Measurements from ENCODE around the gene FNTB. TPM values are rescaled to one million over a fixed set of nuclear protein-coding genes. Genes with fewer than 3 reads are reported as not detected.

FNTB gene
- total RNA-seq, 1 donor from 2014 or later: 28.6 TPM

- Mint-ChIP-seq H3K4me3 (no peak overlapping the region), H3K4me1 (peaks cover 26% of the 10 kb centered on the region), H3K9me3 (no peaks in the 10 kb centered on the region), H3K27me3 (ENCODE audit: low read depth) (no peaks in the 10 kb centered on the region), H3K36me3 (ENCODE audit: low read depth) (peaks cover 3% of the 10 kb centered on the region), H3K27ac (ENCODE audit: unreplicated experiment) (no peak overlapping the region)
- no peak for DNase-seq (ENCODE audit: low read depth, low spot score)
- TF ChIP-seq, protein P1, sequence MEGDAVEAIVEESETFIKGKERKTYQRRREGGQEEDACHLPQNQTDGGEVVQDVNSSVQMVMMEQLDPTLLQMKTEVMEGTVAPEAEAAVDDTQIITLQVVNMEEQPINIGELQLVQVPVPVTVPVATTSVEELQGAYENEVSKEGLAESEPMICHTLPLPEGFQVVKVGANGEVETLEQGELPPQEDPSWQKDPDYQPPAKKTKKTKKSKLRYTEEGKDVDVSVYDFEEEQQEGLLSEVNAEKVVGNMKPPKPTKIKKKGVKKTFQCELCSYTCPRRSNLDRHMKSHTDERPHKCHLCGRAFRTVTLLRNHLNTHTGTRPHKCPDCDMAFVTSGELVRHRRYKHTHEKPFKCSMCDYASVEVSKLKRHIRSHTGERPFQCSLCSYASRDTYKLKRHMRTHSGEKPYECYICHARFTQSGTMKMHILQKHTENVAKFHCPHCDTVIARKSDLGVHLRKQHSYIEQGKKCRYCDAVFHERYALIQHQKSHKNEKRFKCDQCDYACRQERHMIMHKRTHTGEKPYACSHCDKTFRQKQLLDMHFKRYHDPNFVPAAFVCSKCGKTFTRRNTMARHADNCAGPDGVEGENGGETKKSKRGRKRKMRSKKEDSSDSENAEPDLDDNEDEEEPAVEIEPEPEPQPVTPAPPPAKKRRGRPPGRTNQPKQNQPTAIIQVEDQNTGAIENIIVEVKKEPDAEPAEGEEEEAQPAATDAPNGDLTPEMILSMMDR (conservative IDR thresholded peaks at IDR 0.05): no peak
These were observed 6.7 kb downstream of the FNTB start for GRCh38 chr14:64993266-64993930.

DNA sequence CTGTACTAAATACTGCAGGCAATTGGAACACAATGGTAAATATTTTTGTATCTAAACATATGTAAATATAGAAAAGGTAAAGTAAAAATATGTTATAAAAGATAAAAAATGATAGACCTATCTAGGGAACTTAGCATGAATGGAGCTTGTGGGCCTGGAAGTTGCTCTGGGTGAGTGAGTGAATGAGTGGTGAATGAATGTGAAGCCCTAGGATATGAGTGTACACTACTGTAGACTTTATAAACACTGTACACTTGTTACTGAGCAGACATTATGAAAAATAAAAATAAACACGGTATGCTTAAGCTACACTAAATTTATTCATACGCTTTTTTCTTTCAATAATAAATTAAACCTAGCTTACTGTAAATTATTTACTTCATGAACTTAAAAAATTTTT lies 7.8 kb downstream of the FNTB start:
- H3K27ac Mint-ChIP-seq (ENCODE audit: unreplicated experiment): no peak overlapping the region
- peaks cover 21% of the 10 kb centered on the region for H3K4me1 Mint-ChIP-seq
- DNase-seq (ENCODE audit: low read depth, low spot score): no peak
- TF ChIP-seq, protein P1 (conservative IDR thresholded peaks at IDR 0.05): no peak
- no peaks in the 10 kb centered on the region for H3K9me3 Mint-ChIP-seq
- no peak overlapping the region for H3K4me3 Mint-ChIP-seq
- H3K36me3 Mint-ChIP-seq (ENCODE audit: low read depth): peaks cover 3% of the 10 kb centered on the region
- no peaks in the 10 kb centered on the region for H3K27me3 Mint-ChIP-seq (ENCODE audit: low read depth)

- H3K4me3 Mint-ChIP-seq: no peak overlapping the region
- H3K27ac Mint-ChIP-seq (ENCODE audit: unreplicated experiment): no peak overlapping the region
These were observed 8.6 kb downstream of the FNTB start for GRCh38 chr14:64995291-64995690.

DNA sequence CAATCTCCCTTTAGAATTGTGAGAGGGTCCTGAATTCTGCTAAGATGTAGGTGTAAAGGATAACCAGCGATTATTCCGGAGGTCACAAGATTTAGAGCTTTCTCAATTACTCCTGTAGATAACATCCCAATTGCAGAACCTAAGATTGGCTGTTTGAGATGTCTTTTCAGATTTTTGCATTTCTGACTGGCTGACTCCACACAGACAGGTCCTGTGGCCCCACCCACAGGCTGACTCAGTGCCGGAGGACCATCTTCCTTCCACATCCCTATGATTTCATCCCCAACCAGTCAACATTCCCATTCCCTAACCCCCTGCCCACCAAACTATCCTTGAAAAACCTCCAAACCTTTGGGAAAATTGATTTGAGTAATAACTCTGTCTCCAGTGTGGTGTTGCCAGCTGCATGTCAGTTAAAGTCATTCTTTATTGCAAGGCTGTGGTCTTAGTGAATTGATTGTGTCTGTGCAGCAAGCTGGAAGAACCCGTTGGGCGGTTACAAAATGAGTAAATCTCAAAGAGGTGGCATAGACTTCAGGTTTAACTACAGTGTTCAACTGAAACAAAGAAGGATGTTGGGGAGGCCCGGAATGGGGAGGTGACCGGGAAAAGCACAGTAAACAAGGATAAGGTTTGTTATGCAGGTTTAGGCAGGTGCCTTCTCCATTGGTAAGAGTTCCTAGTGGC lies 10.6 kb downstream of the FNTB start:
- peaks cover 8% of the 10 kb centered on the region for H3K4me1 Mint-ChIP-seq
- peaks cover 3% of the 10 kb centered on the region for H3K36me3 Mint-ChIP-seq (ENCODE audit: low read depth)
- TF ChIP-seq, protein P1 (conservative IDR thresholded peaks at IDR 0.05): no peak
- H3K9me3 Mint-ChIP-seq: no peaks in the 10 kb centered on the region
- H3K27ac Mint-ChIP-seq (ENCODE audit: unreplicated experiment): no peak overlapping the region
- DNase-seq (ENCODE audit: low read depth, low spot score): no peak
- H3K4me3 Mint-ChIP-seq: no peak overlapping the region
- no peaks in the 10 kb centered on the region for H3K27me3 Mint-ChIP-seq (ENCODE audit: low read depth)

More at GRCh38 chr14:64995291-64995690, 8.6 kb downstream of the FNTB start:
- no peak for DNase-seq (ENCODE audit: low read depth, low spot score)
- TF ChIP-seq, protein P1 (conservative IDR thresholded peaks at IDR 0.05): no peak
- Mint-ChIP-seq H3K9me3 (no peaks in the 10 kb centered on the region), H3K27me3 (ENCODE audit: low read depth) (no peaks in the 10 kb centered on the region), H3K4me1 (peaks cover 13% of the 10 kb centered on the region), H3K36me3 (ENCODE audit: low read depth) (peaks cover 3% of the 10 kb centered on the region)

DNA sequence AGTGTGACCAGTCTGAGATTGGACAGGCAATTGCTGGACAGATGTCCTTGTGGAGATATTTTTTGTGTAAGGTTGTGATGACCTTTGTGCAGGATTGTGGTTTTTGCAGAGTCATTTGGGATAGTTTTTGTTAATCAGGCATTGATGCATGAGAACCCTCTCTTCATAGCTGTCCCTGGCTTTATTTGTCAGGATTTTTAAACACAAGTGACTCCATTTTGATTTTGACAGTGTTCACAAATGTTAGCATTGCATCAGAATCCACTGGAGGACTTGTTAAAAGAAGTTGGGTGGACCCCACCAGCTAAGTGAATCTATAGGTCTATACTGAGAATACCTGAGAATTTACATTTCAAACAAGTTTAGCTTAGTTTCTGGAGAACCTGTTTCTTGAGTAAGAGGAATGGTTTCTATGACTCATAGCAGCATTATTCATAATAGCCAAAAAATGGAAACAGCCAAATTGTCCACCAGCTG lies 11.8 kb downstream of the FNTB start:
- TF ChIP-seq, protein P1 (conservative IDR thresholded peaks at IDR 0.05): no peak
- DNase-seq (ENCODE audit: low read depth, low spot score): no peak
- H3K36me3 Mint-ChIP-seq (ENCODE audit: low read depth): peaks cover 3% of the 10 kb centered on the region
- H3K4me1 Mint-ChIP-seq: peaks cover 12% of the 10 kb centered on the region
- H3K27me3 Mint-ChIP-seq (ENCODE audit: low read depth): no peaks in the 10 kb centered on the region
- H3K9me3 Mint-ChIP-seq: no peaks in the 10 kb centered on the region
- no peak overlapping the region for H3K27ac Mint-ChIP-seq (ENCODE audit: unreplicated experiment)
- no peak overlapping the region for H3K4me3 Mint-ChIP-seq

Data from neural crest cell (in vitro differentiated cells).